GM18951 (cell line): ENCODE results near the gene DCC.
"Not testable (repeated sequence)": the region's sequence is repeated elsewhere in the genome, so short reads cannot be mapped to it uniquely, and the experiment has no call there.

Source experiments
- POLR2A ChIP-seq: IDR thresholded peaks from 4 replicates; pipeline ENCODE4 v1.6.1; 2011; ENCODE audit warnings: mild to moderate bottlenecking; ENCODE audit not compliant: insufficient read length, insufficient read depth; ENCODE audit errors: extremely low read depth
- in situ Hi-C: fragments of 300-500 bp; cut with MboI; formaldehyde crosslinking; loops from one replicate; pipeline ENCODE4 v1.12.0; 2022; ENCODE audit warnings: low sequenced_read_pairs, mixed read lengths, inconsistent platforms; ENCODE audit not compliant: unreplicated experiment

Gene DCC

DNA sequence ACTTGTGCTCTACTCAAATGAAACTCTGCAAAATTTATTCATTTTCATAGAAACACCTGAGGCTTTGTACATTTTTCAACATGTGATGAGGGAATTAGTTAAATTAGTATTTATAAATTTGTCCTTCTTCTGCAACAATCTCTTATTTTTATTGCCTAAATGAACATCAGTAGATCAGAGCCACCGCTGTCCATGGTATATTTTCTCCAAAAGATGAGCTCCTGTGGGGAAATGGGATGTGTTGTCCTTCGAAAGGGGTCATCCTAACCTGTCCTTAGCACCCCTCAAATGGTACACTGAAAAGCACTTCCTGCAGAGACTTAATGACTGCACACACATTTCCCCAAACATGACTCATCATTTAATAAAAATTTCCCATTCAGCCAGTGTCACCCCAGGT is 1169.9 kb downstream of the DCC start:
- TF ChIP-seq POLR2A, result no peak
- in situ Hi-C loops, result no loop called here

DNA sequence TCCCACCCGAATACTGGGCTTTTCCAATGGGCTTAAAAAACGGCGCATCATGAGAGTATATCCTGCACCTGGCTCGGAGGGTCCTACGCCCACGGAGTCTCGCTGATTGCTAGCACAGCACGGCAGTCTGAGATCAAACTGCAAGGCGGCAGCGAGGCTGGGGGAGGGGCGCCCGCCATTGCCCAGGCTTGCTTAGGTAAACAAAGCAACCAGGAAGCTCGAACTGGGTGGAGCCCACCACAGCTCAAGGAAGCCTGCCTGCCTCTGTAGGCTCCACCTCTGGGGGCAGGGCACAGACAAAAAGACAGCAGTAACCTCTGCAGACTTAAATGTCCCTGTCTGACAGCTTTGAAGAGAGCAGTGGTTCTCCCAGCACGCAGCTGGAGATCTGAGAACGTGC is 1171.7 kb downstream of the DCC start:
- in situ Hi-C loops, result not testable (repeated sequence)

GRCh38 chr18:53521068-53521467 is 1181.1 kb downstream of the DCC start:
- in situ Hi-C loops, result no loop called here

GRCh38 chr18:53526101-53526870 is 1186.3 kb downstream of the DCC start:
- in situ Hi-C loops, result no loop called here
- no peak for TF ChIP-seq POLR2A

More at GRCh38 chr18:53521068-53521467, 1181.1 kb downstream of the DCC start:
- TF ChIP-seq POLR2A, result no peak

- no peak for TF ChIP-seq POLR2A
- in situ Hi-C loops, result no loop called here
Observed at GRCh38 chr18:53527365-53527764, 1187.4 kb downstream of the DCC start.

DNA sequence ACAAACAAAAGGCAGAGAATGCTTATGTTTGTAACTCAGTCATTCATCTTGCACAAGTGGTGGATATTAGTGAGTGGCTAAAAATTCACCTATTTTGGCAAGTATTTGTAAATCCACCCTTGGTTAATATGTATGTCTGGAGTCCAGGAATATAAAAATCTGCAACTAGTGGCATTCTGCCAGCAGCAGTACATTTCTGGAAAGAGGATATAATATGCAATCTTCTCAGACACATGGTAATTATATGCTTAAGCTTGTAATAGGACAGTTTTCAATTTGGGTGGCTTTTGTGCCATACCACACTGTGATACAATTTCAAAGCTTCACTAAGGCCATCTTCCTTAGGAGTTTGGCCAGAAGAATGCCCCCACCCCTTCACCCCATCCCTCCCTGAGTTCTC is 1191.2 kb downstream of the DCC start:
- no peak for TF ChIP-seq POLR2A
- in situ Hi-C loops, result no loop called here

- TF ChIP-seq POLR2A, result no peak
- in situ Hi-C loops, result no loop called here
Observed at GRCh38 chr18:53531896-53532295, 1191.9 kb downstream of the DCC start.

GRCh38 chr18:53534203-53534602 is 1194.2 kb downstream of the DCC start:
- in situ Hi-C loops, result no loop called here
- no peak for TF ChIP-seq POLR2A

- in situ Hi-C loops, result no loop called here
- TF ChIP-seq POLR2A, result no peak
Observed at GRCh38 chr18:53534695-53535094, 1194.7 kb downstream of the DCC start.

DNA sequence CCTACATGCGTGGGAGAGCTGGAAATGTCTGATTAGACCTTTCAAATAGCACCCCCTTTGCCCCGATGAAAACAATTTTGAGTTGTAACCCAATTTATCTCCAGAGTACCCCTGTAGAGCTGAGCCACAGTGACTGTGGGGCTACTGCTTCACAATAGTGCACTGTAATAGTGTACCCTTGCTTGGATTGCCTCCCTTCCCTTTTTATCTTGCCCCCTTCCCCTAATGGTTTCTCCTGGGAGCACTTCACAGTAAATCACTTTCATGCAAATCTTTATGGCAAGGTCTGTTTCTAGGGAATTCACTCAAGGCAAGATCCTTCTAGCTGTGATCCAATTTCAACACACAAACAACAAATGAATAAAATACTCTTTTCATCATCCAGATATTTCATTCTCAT is 1196.9 kb downstream of the DCC start:
- in situ Hi-C loops, result no loop called here
- TF ChIP-seq POLR2A, result no peak

DNA sequence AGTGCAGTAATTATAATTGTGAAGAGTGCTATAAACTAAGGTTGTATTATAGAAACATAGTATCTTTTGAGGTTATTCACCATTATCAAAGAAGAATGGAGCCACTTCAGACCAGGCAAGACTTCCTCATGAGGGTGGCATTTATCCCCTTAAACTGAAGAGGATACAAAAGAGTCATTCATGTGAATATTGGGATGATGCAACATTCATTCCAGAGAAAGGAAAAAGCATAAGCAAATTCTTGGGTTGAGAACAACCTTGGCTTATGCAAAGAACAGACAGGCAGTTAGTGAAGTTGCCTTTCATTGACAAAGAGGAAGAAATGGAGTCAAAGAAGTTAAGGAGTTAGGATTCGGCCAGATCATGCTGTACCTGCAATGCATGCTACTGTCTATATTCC is 1201.9 kb downstream of the DCC start:
- in situ Hi-C loops, result no loop called here
- no peak for TF ChIP-seq POLR2A

DNA sequence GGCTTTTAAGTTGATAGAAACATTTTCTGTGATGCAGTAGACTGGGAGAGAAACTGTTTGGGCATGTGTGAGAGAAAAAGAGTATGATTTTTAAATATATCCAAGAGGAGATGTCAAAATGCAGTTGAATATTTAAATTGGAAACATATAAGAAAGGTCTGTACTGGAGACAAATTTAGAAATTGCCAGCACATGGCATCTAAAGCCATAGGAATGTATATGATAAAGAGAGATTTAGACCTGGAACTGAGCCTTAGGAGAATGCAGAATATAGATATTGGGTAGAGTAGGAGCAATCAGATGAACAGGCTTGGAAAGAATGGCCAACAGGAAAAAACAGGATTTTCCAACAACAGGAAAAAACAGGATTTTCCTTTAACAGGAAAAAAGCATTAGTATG is 1203.7 kb downstream of the DCC start:
- in situ Hi-C loops, result no loop called here
- no peak for TF ChIP-seq POLR2A

DNA sequence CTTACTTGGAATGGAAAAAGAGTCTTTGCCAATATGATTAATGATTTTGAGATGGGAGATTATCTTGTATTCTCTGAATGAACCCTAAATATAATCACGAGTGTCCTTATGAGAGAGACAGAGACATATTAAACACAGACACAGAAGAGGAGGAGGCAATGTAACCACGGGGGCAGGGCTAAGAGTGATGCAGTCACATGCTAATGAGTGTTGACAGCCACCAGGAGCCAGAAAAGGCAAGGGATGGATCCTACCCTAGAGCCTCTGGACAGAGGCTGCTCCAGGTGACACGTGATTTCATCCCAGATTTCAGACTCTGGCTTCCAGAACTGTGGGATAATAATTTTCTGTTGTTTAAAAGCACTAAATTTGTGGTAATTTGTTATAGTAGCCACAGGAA is 1204.9 kb downstream of the DCC start:
- no peak for TF ChIP-seq POLR2A
- in situ Hi-C loops, result no loop called here

DNA sequence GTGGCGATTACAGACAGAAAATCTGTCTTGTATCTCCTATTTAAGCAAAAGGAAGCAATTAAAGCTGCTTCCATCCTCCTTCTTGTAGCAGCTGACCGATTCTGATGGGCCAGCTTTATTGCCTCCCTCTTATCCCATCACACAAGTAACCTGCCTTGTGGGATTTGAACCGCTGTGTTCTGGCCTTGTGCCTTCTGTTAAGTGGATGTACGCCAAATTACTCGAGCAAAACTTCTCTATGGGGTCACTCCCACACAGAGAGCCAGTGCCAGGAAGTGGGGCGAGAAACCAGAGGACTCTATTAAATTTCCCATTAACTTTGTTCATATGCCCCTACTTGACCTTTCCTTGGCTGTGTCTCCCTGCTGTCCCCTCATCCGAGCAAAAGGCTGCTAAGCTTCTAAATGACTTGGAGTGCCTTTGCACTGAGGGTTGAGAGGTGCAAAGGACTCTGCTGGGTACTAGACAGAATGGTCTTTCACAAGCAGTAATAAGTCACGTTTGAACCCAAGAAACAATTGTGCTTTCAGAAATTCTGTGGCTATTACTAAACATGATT is 1212.0 kb downstream of the DCC start:
- TF ChIP-seq POLR2A, result no peak
- in situ Hi-C loops, result loop anchor here (25.0 kb wide), 1 partner anchor 560 kb away; no protein-coding TSS in a partner anchor

- no peak for TF ChIP-seq POLR2A
- in situ Hi-C loops, result loop anchor here (25.0 kb wide), 1 partner anchor 559 kb away; no protein-coding TSS in a partner anchor
Observed at GRCh38 chr18:53553030-53553429, 1213.0 kb downstream of the DCC start.

DNA sequence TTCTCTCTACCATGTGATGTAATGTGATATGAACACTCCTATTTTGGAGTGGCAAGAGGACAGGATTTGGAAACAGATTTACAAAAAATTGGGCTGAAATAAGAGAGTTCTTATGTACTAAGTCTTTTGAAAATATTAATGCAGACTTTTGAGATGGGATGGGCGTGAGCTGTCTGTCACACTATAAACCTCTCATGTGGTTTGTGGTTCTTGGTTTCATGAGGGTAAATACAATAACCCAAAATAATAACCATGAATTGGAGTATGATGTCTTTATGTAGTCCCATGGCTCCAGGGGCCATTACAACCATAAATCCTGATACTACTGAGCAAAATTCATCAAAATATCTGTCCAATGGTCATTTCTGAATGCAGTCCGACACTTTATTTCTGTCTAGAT is 1216.5 kb downstream of the DCC start:
- in situ Hi-C loops, result loop anchor here (25.0 kb wide), 1 partner anchor 556 kb away; no protein-coding TSS in a partner anchor

More for the DNA sequence above, 1216.5 kb downstream of the DCC start:
- TF ChIP-seq POLR2A, result no peak
